Activated CD4-positive, alpha-beta T cell treated with anti-CD3 and anti-CD28 coated beads for 24 hours (primary cell): Measurements from ENCODE around the gene HES6.
"Not testable (repeated sequence)": the region's sequence is repeated elsewhere in the genome, so short reads cannot be mapped to it uniquely, and the experiment has no call there.

Experiments
- DNase-seq, 2 donors: peaks; one replicate each; pipeline ENCODE4 v3.0.0-alpha.2; 2020; ENCODE audit warnings: low read depth in 2 of 2

The HES6 gene

GRCh38 chr2:238273433-238273832, 33.6 kb upstream of the HES6 start:
- DNase-seq = not testable (repeated sequence)

- DNase-seq = no peak
These were observed 32.3 kb upstream of the HES6 start for GRCh38 chr2:238272156-238272555.

- not testable (repeated sequence) for DNase-seq
These were observed 31.8 kb upstream of the HES6 start for GRCh38 chr2:238271686-238272085.

GRCh38 chr2:238271061-238271554, 31.3 kb upstream of the HES6 start:
- DNase-seq = no peak

- DNase-seq = no peak
These were observed 30.8 kb upstream of the HES6 start for GRCh38 chr2:238270606-238271005.

- no peak for DNase-seq
These were observed 29.9 kb upstream of the HES6 start for GRCh38 chr2:238269741-238270140.

GRCh38 chr2:238267884-238268680, 28.2 kb upstream of the HES6 start:
- DNase-seq = no peak

GRCh38 chr2:238267341-238267710, 27.5 kb upstream of the HES6 start:
- DNase-seq = no peak

- DNase-seq = no peak
These were observed 25.8 kb upstream of the HES6 start for GRCh38 chr2:238265605-238266004.

- DNase-seq = no peak
These were observed 24.2 kb upstream of the HES6 start for GRCh38 chr2:238264072-238264460.

GRCh38 chr2:238263204-238264071, 23.6 kb upstream of the HES6 start:
- peak; percentile 56 to 62 for DNase-seq

- no peak for DNase-seq
These were observed 22.8 kb upstream of the HES6 start for GRCh38 chr2:238262496-238263122.

- DNase-seq = no peak
These were observed 22.0 kb upstream of the HES6 start for GRCh38 chr2:238261718-238262375.

GRCh38 chr2:238260883-238261282, 21.0 kb upstream of the HES6 start:
- DNase-seq = no peak

GRCh38 chr2:238259061-238260020, 19.5 kb upstream of the HES6 start:
- no peak for DNase-seq

GRCh38 chr2:238257786-238258700, 18.2 kb upstream of the HES6 start:
- no peak for DNase-seq

GRCh38 chr2:238256594-238257104, 16.8 kb upstream of the HES6 start:
- DNase-seq = peak; percentile 54 to 56

GRCh38 chr2:238256111-238256510, 16.3 kb upstream of the HES6 start:
- no peak for DNase-seq

GRCh38 chr2:238255636-238256035, 15.8 kb upstream of the HES6 start:
- no peak for DNase-seq
